ENCODE data around the gene MCF2L2.

GRCh38 chr3:183394150-183394549 is 34.3 kb downstream of the MCF2L2 start:
- no peak for TF ChIP-seq CTCF (IDR thresholded peaks at IDR 0.05)
- no peak for TF ChIP-seq POLR2A (IDR thresholded peaks at IDR 0.05)
